Activated gamma-delta T cell treated with anti-CD3 and anti-CD28 coated beads, Interleukin-2, amount 50 U/mL, for 16 hours (primary cell): ENCODE results near the gene LUZP1.

Source experiments
- DNase-seq: peaks from one replicate; pipeline ENCODE4 v3.0.0-alpha.2; 2020; ENCODE audit warnings: low read depth

The LUZP1 gene

DNA sequence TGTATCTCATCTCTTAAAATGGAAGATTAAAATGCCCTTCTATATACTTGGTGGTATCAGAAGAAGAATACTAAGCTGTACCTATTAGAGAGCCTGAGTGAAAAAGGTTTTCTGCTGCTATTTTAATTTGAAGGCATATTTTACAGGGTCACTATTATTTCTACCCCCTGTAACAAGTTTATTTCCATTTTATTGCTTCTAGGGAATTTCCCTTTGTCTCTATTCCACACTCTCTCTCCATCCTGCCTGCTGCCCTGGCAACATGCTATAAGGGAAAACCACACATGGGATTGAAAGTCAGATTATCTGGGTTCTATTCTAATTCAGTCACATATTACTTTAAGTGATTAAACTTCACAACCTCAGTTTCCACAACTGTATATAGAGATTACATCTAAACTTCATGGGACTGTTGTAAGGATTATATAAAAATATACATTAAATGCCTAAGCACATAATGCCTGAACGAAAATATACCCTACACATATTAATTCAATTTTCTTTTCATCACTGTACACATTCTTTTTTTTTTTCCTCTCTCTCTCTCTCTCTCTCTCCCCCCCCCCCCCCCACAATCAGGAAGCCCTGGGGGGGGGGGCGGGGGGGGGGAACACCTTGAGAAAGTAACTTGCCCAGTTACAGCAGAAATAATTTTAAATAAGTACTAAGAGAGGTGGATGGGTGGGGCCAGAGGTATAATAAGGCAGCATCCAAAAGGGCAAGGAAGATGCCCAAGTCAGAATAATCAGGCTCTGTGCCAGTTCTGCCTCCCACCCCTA lies 51.5 kb downstream of the LUZP1 start:
- no peak for DNase-seq

- no peak for DNase-seq
These were observed 52.3 kb downstream of the LUZP1 start for GRCh38 chr1:23116216-23116836.

DNA sequence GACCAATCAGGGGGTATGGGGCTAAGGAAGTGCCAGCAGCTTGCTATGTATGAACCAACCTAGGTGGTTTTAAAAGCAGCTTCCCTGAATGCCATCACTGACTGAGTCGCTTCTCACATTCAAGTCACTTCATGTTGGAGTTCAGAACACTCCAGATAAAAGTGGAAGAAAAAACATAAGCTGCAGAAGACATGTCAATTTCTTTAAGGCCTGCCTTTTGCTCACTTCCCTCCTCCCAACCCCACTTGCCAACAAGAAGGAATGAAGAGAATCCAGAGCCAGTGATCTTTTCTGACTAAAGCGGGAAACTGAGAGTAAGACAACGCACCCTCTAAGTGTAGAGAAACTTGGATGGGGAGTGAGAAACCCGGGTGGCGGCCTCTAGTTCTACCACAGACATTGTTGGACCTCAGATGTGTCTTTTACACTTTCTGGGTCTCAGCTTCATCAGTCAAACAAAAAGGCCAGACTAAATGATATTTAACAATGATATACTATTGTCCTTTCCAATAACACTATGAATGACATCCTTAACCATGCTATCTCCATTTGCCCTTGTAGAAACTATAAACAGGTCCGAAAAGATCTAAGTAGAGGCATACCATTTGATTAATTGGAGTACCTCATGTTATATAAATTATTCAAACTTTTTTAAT lies 54.1 kb downstream of the LUZP1 start:
- DNase-seq = no peak

- DNase-seq = no peak
These were observed 56.8 kb downstream of the LUZP1 start for GRCh38 chr1:23111600-23112535.

DNA sequence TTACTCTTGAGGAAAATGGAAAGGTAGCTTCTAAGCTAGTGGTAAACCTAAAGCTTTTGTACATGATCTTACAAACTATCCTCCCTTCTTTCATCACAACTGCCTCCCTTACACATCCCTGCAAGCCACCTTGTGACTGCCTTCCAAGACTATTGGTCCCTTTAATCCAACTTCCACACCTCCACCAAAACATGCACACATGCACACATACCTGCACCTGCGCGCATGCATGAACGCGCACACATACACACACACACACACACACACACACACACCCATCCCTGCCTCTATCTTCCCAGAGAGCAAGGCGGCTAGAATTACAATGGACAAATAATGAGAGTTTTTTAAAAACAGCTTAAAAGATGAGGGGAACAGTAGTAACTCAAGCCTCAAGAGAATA lies 58.3 kb downstream of the LUZP1 start:
- DNase-seq = no peak

GRCh38 chr1:23108918-23109533 lies 59.6 kb downstream of the LUZP1 start:
- DNase-seq = no peak

GRCh38 chr1:23103001-23103889 lies 65.4 kb downstream of the LUZP1 start:
- peak; percentile 19 for DNase-seq

GRCh38 chr1:23102289-23102688 lies 66.4 kb downstream of the LUZP1 start:
- DNase-seq = no peak

DNA sequence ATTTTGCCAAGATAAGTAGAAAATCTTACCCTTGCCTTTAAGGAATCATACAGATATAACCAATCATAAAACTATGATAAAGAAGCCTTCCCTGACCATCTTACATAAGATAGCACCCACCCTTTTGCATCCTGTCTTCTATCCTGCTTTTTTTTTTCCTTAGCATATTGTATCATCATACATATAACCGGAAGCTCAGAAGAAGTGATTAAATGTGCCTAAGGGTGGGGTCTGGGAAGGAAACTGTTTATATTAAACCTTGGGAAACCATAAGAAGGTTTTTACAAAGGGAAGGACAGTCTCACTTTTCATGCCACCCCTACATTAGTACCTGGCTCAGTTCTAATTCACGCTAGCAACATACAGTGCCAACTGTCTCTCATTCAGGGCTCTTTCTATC lies 66.8 kb downstream of the LUZP1 start:
- DNase-seq = no peak

GRCh38 chr1:23101101-23101827 lies 67.4 kb downstream of the LUZP1 start:
- DNase-seq = no peak

DNA sequence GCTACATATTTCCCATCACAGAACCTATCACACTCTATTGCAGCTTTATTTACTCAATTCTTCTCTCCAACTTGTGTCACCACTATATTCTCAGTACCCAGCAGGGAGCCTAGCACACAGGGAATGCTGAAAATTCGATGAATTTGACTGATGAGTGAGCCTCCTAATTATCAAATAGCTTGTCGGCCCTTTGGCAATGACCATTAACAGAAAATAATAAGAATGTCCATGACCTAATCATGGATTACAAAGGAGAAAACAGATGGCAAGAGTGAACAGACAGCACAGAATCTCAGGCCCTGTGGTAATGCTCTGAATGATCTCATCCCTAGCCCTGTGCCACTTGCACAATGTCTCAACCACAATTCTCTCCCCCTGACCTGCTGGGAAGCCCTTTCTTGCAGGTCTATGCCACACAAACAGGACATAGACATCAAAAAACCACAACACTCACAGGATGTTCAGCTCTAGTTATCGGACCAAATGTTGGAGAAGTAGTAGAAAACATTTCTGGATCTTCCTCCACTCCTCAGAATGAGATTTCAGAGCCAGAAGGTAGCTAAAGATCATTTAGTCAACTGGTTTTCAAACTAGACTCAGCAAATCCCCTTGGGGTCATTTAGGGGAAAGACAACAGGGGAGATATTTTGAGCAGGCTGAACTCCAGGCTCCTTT lies 68.4 kb downstream of the LUZP1 start:
- peak; percentile 36 for DNase-seq

GRCh38 chr1:23099171-23099536 lies 69.5 kb downstream of the LUZP1 start:
- no peak for DNase-seq

GRCh38 chr1:23098463-23099170 lies 70.0 kb downstream of the LUZP1 start:
- DNase-seq = peak; percentile 36

- no peak for DNase-seq
These were observed 71.3 kb downstream of the LUZP1 start for GRCh38 chr1:23097316-23097715.

GRCh38 chr1:23092447-23092846 lies 76.2 kb downstream of the LUZP1 start:
- DNase-seq = no peak

DNA sequence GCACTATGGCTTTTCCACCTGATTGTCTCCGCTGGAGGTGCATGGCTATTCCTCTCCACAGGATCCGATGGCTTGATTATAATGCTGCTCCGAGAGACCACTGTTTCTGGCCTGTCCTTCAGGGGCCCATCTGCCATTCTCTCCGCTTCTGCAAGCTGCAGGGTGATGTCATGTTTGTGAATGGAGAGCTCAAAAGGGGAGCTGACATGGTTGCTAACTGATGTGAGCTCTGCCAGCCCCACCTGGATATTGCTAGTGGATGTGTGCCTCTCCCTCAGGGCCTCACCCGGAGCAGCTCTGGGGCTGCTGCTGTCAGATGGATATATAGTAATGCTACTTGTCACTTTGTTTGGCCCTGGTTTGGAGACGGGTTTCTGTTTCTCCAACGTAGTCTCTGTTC lies 77.1 kb downstream of the LUZP1 start:
- DNase-seq = no peak

DNA sequence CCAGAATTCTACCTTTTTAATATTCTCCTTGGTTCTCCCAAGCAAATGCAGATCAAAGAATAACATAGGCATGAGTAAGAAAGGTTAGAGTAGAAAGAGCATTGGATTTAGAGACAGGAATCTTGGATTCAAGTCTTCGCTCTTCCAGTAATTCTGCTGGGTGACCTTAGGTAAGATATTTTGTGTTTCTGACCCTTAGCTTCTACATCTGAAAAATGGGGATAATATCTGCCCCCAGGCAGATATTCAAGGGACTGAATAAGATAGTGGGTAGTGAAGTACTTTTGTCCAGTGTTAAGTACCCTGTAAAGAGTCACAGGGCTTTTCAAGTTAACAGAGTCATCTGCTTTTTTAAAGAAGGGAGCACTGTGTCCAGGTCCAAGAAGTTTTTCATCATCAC lies 78.6 kb downstream of the LUZP1 start:
- DNase-seq = no peak

DNA sequence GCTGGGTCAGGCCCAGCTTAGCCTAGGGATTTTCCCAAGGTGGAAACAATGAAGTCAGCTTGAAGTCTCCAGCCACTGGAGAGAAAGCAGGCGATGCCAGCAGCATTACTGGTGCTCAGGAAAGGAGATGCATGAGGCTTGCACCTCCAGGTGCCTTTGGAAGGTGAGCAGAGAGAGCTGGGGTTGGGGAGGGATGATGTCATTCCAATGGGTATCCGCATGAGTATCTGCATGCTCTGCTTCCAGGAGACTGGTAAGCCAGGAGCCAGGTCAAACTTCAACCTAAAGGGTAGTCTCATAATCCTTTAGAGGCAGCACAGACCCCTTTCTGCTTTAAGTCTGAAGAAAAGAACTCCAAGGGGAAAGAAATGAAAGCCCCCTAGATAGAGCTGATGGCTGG lies 80.6 kb downstream of the LUZP1 start:
- no peak for DNase-seq

GRCh38 chr1:23085696-23086095 lies 83.0 kb downstream of the LUZP1 start:
- DNase-seq = no peak
